ENCODE results near the gene EPG5. TPM values are rescaled to one million over a fixed set of nuclear protein-coding genes. Genes with fewer than 3 reads are reported as not detected.

EPG5 gene
- total and polyA plus RNA-seq, 2 donors (not counting 3 experiments of a cell fraction or from before 2014, with no cell fraction given) = 16.7 to 25.6 TPM

DNA sequence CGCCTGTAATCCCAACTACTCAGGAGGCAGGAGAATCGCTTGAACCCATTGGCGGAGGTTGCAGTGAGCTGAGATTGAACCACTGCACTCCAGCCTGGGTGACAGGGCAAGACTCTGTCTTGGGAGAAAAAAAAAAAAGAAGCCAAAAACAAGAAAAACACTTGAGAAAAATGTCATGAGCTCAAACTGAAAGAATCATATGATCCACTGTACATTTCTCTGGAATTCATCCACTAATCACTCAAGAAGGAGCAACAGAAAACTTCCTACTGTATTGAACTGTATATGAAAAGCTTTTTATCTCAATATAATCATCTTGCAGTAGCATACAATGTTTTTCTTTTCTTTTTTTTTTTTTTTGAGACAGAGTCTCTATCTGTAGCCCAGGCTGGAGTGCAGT is 40.4 kb downstream of the EPG5 start:
- dilution Hi-C loops (cut with MboI; ENCODE audit: extremely low pct_ligation_motif_present, low sequenced_read_pairs) = no loop called here
- peaks cover 14 to 15% of the 10 kb centered on the region in 2 experiments for H3K36me3 ChIP-seq (ENCODE audit: control insufficient read depth in 2 of 2, extremely low read depth in 1 of 2, insufficient read depth in 2 of 2, low read length in 2 of 2)
- no TSS peak for BruUV-seq (replicated peaks)
- H3K27ac ChIP-seq (ENCODE audit: insufficient read depth, low read depth, low read length) = no peak overlapping the region
- TF ChIP-seq, protein P1, sequence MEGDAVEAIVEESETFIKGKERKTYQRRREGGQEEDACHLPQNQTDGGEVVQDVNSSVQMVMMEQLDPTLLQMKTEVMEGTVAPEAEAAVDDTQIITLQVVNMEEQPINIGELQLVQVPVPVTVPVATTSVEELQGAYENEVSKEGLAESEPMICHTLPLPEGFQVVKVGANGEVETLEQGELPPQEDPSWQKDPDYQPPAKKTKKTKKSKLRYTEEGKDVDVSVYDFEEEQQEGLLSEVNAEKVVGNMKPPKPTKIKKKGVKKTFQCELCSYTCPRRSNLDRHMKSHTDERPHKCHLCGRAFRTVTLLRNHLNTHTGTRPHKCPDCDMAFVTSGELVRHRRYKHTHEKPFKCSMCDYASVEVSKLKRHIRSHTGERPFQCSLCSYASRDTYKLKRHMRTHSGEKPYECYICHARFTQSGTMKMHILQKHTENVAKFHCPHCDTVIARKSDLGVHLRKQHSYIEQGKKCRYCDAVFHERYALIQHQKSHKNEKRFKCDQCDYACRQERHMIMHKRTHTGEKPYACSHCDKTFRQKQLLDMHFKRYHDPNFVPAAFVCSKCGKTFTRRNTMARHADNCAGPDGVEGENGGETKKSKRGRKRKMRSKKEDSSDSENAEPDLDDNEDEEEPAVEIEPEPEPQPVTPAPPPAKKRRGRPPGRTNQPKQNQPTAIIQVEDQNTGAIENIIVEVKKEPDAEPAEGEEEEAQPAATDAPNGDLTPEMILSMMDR (IDR thresholded peaks at IDR 0.05; ENCODE audit: extremely low read depth in 1 of 2, insufficient read depth in 1 of 2, low read depth in 1 of 2, low read length in 2 of 2) = no peak
- no peak overlapping the region for H3K4me3 ChIP-seq (replicated peaks in 1 of 3; ENCODE audit: insufficient read depth in 1 of 3, low read depth in 1 of 3, low read length in 3 of 3)
- FAIRE-seq (no peak), DNase-seq (ENCODE audit: low read depth, low spot score) (no peak)
- H4K20me1 ChIP-seq (replicated peaks; ENCODE audit: control insufficient read depth, extremely low read depth, insufficient read depth, low read length) = no peaks in the 10 kb centered on the region
- H3K4me2 ChIP-seq (ENCODE audit: insufficient read depth, low read length) = no peak overlapping the region
- H3K9ac ChIP-seq (replicated peaks; ENCODE audit: extremely low read depth, insufficient read depth, low read length) = no peak overlapping the region
- no peaks in the 10 kb centered on the region for H3K9me3 ChIP-seq (replicated peaks; ENCODE audit: control insufficient read depth, insufficient read depth, low read length)
- H3K27me3 ChIP-seq (ENCODE audit: control insufficient read depth in 2 of 2, insufficient read depth in 2 of 2, low read length in 2 of 2) = no peaks in the 10 kb centered on the region
- ChIA-PET CTCF (interaction anchor here (0.8 kb wide), 2 partner anchors 47 to 242 kb away, joined by 4 read pairs; no protein-coding TSS in a partner anchor), POLR2A (no interaction called here)
- no peak overlapping the region for H2AFZ ChIP-seq (ENCODE audit: low read depth, low read length)
- H3K79me2 ChIP-seq (ENCODE audit: control insufficient read depth, insufficient read depth, low read length) = no peaks in the 10 kb centered on the region
- intact Hi-C loops (cut with micrococcal nuclease) = no loop called here
- no peaks in the 10 kb centered on the region for H3K9me1 ChIP-seq (replicated peaks; ENCODE audit: control insufficient read depth, extremely low read depth, insufficient read depth, low read length)
- no peaks in the 10 kb centered on the region for H3K4me1 ChIP-seq (ENCODE audit: control insufficient read depth, extremely low read depth, insufficient read depth, low read length)

GRCh38 chr18:45926085-45926484 is 41.0 kb downstream of the EPG5 start:
- H3K36me3 ChIP-seq (ENCODE audit: control insufficient read depth in 2 of 2, extremely low read depth in 1 of 2, insufficient read depth in 2 of 2, low read length in 2 of 2) = peaks cover 14 to 15% of the 10 kb centered on the region in 2 experiments
- H3K27me3 ChIP-seq (ENCODE audit: control insufficient read depth in 2 of 2, insufficient read depth in 2 of 2, low read length in 2 of 2) = no peaks in the 10 kb centered on the region
- H3K4me3 ChIP-seq (replicated peaks in 1 of 3; ENCODE audit: insufficient read depth in 1 of 3, low read depth in 1 of 3, low read length in 3 of 3) = no peak overlapping the region
- no peaks in the 10 kb centered on the region for H3K4me1 ChIP-seq (ENCODE audit: control insufficient read depth, extremely low read depth, insufficient read depth, low read length)
- H3K9me3 ChIP-seq (replicated peaks; ENCODE audit: control insufficient read depth, insufficient read depth, low read length) = no peaks in the 10 kb centered on the region
- H3K4me2 ChIP-seq (ENCODE audit: insufficient read depth, low read length) = no peak overlapping the region
- H3K9ac ChIP-seq (replicated peaks; ENCODE audit: extremely low read depth, insufficient read depth, low read length) = no peak overlapping the region
- intact Hi-C loops (cut with micrococcal nuclease) = no loop called here
- BruUV-seq (replicated peaks) = no TSS peak
- no peak for FAIRE-seq
- POLR2A ChIA-PET = no interaction called here
- TF ChIP-seq FOS (IDR thresholded peaks at IDR 0.05; ENCODE audit: borderline replicate concordance, insufficient read depth, low read length) (no peak), JUN (IDR thresholded peaks at IDR 0.05; ENCODE audit: borderline replicate concordance, insufficient read depth, insufficient read length, low read depth) (no peak), POLR2A (IDR thresholded peaks at IDR 0.05; ENCODE audit: low read depth, low read length) (no peak), MAX (IDR thresholded peaks at IDR 0.05; ENCODE audit: insufficient read depth, insufficient read length) (no peak), GATA2 (IDR thresholded peaks at IDR 0.05; ENCODE audit: insufficient read depth, insufficient read length, low read depth, low read length) (no peak), EZH2 (IDR thresholded peaks at IDR 0.05; ENCODE audit: borderline replicate concordance, low read depth, low read length, severe bottlenecking) (no peak), POLR2AphosphoS5 (IDR thresholded peaks at IDR 0.05; ENCODE audit: insufficient read depth, low read depth, low read length) (no peak), MYC (IDR thresholded peaks at IDR 0.05; ENCODE audit: low read depth, low read length) (no peak)
- TF ChIP-seq, protein P1 (IDR thresholded peaks at IDR 0.05; ENCODE audit: extremely low read depth in 1 of 2, insufficient read depth in 1 of 2, low read depth in 1 of 2, low read length in 2 of 2) = no peak
- H4K20me1 ChIP-seq (replicated peaks; ENCODE audit: control insufficient read depth, extremely low read depth, insufficient read depth, low read length) = no peaks in the 10 kb centered on the region
- DNase-seq (ENCODE audit: low read depth, low spot score) = no peak
- no peak overlapping the region for H2AFZ ChIP-seq (ENCODE audit: low read depth, low read length)
- H3K9me1 ChIP-seq (replicated peaks; ENCODE audit: control insufficient read depth, extremely low read depth, insufficient read depth, low read length) = no peaks in the 10 kb centered on the region
- H3K27ac ChIP-seq (ENCODE audit: insufficient read depth, low read depth, low read length) = no peak overlapping the region
- dilution Hi-C loops (cut with MboI; ENCODE audit: extremely low pct_ligation_motif_present, low sequenced_read_pairs) = no loop called here
- H3K79me2 ChIP-seq (ENCODE audit: control insufficient read depth, insufficient read depth, low read length) = no peaks in the 10 kb centered on the region
- CTCF ChIA-PET = interaction anchor here (0.8 kb wide), 2 partner anchors 46 to 242 kb away, joined by 4 read pairs; no protein-coding TSS in a partner anchor
